BJ (cell line): ENCODE data around the gene INTS6. TPM values are rescaled to one million over a fixed set of nuclear protein-coding genes. Genes with fewer than 3 reads are reported as not detected.

ENCODE experiments used
- CTCF ChIA-PET: fragments of 350-600 bp; formaldehyde crosslinking; extraction: SDS; loops from one replicate; lab custom pipeline; 2021; ENCODE audit warnings: antibody characterized with exemption, inconsistent platforms; lab: Yijun Ruan, JAX
- POLR2A ChIA-PET: fragments of 300-600 bp; sonication (Branson Sonifier 250); formaldehyde crosslinking; extraction: SDS; loops from one replicate; lab custom pipeline; 2021; ENCODE audit warnings: antibody characterized with exemption; lab: Charles Lee
- DNase-seq: peaks from one replicate; pipeline ENCODE4 v3.0.0-alpha.2; 2011; ENCODE audit warnings: low read depth
- H3K27me3 ChIP-seq: 2 replicates; pipeline ENCODE4 v1.6.0; 2011; ENCODE audit warnings: low read length; ENCODE audit not compliant: control insufficient read depth, insufficient read depth
- H3K36me3 ChIP-seq: 2 replicates; pipeline ENCODE4 v1.5.1; 2011; ENCODE audit warnings: low read length; ENCODE audit not compliant: control insufficient read depth, insufficient read depth
- H3K4me3 ChIP-seq: 2 replicates; pipeline ENCODE4 v1.5.1; 2011; ENCODE audit warnings: low read depth, mild to moderate bottlenecking, control low read depth, low read length
- polyA plus RNA-seq: library from polyadenylated mRNA; depleted of rRNA; stranded (reverse); fragments of >200 nt; gene quantifications from 2 replicates; pipeline ENCODE4 v1.2.3, GENCODE V29; 2011
- TF ChIP-seq, protein P1 (sequence below): IDR thresholded peaks from 2 replicates; pipeline ENCODE4 v1.5.1; 2011; ENCODE audit warnings: low read depth, mild to moderate bottlenecking, control low read depth, inconsistent platforms, low read length, moderate library complexity; ENCODE audit not compliant: insufficient read depth

The INTS6 gene
- polyA plus RNA-seq, 1 experiment, result 17.2 TPM

DNA sequence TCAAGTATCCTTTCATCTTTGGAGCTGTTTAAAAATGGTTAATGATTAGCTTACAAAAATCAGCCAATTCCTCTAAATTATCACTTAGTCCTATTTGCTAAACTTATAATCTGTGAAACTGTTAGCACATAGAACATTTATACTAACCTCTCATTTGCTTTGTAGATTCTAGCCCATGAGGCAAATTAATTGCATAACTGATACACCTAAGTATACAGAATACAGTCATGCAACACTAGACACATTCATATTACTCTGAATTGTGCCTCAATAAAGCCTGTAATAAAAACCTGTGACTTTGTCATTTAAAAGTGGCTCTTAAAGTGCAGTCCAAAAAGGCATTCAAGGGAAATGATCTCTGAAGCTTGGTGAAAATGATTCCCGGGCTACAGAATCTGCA is 92.3 kb downstream of the INTS6 start:
- no peak for DNase-seq
- TF ChIP-seq, protein P1, sequence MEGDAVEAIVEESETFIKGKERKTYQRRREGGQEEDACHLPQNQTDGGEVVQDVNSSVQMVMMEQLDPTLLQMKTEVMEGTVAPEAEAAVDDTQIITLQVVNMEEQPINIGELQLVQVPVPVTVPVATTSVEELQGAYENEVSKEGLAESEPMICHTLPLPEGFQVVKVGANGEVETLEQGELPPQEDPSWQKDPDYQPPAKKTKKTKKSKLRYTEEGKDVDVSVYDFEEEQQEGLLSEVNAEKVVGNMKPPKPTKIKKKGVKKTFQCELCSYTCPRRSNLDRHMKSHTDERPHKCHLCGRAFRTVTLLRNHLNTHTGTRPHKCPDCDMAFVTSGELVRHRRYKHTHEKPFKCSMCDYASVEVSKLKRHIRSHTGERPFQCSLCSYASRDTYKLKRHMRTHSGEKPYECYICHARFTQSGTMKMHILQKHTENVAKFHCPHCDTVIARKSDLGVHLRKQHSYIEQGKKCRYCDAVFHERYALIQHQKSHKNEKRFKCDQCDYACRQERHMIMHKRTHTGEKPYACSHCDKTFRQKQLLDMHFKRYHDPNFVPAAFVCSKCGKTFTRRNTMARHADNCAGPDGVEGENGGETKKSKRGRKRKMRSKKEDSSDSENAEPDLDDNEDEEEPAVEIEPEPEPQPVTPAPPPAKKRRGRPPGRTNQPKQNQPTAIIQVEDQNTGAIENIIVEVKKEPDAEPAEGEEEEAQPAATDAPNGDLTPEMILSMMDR, result no peak
- Histone ChIP-seq H3K4me3 (no peak overlapping the region), H3K36me3 (peaks cover 2% of the 10 kb centered on the region; the same call in 1 of the 2 replicates), H3K27me3 (no peaks in the 10 kb centered on the region)
- POLR2A ChIA-PET, result no interaction called here
- CTCF ChIA-PET, result no interaction called here

DNA sequence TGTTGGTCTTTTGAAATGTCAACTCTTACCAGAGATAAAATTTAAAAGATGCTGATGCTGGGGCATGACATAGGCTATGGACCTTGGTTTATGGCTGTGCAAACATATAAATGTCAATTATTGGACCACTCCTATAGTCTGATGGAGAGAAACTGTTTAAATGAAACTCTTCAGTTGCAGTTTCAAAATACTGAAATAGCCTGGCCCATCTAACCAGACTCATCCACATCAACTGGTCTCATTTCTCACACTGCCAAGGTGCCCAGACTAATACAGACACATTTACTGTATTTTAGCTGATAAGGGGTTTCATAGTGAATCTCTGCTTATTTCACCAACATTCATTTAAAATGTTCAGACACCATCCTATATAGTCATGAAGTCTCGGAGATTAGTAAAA is 93.5 kb downstream of the INTS6 start:
- CTCF ChIA-PET, result interaction anchor here (1.0 kb wide), 1 partner anchor 28 kb away, joined by 4 read pairs; no protein-coding TSS in a partner anchor
- TF ChIP-seq, protein P1, result no peak

DNA sequence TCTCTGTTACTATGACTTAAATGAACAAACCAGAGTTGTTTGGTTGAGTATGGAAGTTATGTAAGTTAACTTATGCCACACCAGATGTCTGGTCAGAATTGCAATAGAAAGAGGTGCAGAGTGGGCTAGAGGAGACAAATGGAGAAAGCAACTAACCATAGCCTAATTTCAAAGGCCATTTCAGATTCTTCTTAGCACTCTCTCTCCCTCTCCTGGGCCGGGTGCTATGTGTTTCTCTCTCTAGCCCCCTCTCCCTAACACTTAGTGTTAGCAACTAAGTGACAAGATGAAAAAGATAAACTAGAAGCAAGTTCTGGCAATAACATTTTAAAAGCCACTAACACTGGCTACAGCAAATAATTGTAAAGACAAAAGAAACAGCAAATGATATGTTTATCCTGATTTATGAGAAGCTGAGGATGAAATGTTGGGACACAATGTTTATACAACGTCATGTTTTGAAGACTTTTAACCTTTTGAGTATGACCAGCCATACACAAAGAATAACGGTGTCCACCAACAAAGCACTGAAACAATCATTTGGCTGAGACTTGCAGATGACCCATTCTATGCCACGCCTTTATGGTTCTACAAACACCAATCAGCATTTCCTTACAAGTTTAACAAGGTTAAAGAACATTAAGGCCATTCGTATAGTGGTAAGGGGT is 94.8 kb downstream of the INTS6 start:
- ChIA-PET POLR2A (no interaction called here), CTCF (no interaction called here)
- Histone ChIP-seq H3K4me3 (no peak overlapping the region), H3K36me3 (peaks cover under 1% of the 10 kb centered on the region; the same call in 1 of the 2 replicates), H3K27me3 (no peaks in the 10 kb centered on the region)
- DNase-seq, result no peak
- TF ChIP-seq, protein P1, result no peak

More for the DNA sequence above, 93.5 kb downstream of the INTS6 start:
- POLR2A ChIA-PET, result no interaction called here
- Histone ChIP-seq H3K36me3 (peaks cover 2% of the 10 kb centered on the region; the same call in 1 of the 2 replicates), H3K4me3 (no peak overlapping the region), H3K27me3 (no peaks in the 10 kb centered on the region)
- DNase-seq, result no peak

DNA sequence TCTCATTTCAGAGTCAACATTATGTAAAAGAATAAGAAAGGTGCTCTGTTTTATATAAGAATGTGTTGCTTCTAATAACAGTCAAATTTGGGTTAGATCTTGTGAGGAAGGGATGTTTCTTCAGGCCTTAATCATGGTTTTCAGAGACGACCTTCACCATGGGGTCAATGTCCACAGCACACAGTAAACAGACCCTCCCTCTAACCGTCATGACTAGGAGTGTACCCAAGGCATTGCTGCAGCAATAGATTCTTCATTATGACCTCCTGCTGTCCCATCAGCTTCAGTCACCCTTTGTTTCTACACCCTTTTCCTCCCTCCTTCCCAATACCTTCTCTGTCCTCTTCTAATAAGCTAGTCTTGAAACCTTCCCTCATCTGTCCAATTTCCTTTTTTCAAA is 97.6 kb downstream of the INTS6 start:
- TF ChIP-seq, protein P1, result no peak
- CTCF ChIA-PET, result interaction anchor here (0.6 to 0.7 kb wide), 2 partner anchors 163 to 176 kb away, joined by 3 read pairs; no protein-coding TSS in a partner anchor
- Histone ChIP-seq H3K27me3 (no peaks in the 10 kb centered on the region), H3K36me3 (no peaks in the 10 kb centered on the region), H3K4me3 (no peak overlapping the region)
- DNase-seq, result no peak
- POLR2A ChIA-PET, result no interaction called here

DNA sequence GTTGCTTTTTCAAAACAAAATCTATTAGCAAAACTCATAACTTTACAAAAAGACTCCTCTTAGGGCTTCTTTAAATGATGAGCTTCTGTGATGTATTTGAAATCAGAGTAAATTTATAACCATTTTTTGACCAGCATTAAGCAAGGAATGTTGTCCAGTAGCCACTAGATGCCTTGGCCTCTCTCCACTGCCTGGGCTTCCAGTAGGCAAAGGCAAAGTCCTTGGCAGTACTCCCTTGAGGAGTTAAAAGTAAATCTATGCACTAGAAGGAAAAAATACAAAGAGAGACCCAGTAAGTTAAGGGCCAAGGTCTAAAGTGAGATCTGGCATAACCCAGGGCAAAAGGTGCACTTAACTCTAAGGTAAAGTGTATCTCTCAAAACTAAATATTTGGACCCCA is 103.8 kb downstream of the INTS6 start:
- DNase-seq, result no peak
- H3K36me3 ChIP-seq, result no peaks in the 10 kb centered on the region
- ChIA-PET CTCF (interaction anchor here (0.5 kb wide), 1 partner anchor 51 kb away, joined by 3 read pairs; no protein-coding TSS in a partner anchor), POLR2A (no interaction called here)
- TF ChIP-seq, protein P1, result no peak
- no peaks in the 10 kb centered on the region for H3K27me3 ChIP-seq
- H3K4me3 ChIP-seq, result no peak overlapping the region
